Gastroesophageal sphincter (tissue), 3 donors: ENCODE data around the gene TSHR.

Source experiments
- POLR2A ChIP-seq, 2 donors: fragments of 450-650 bp; IDR thresholded peaks; one replicate each; pipeline ENCODE4 v1.6.1; 2017; ENCODE audit warnings: antibody characterized with exemption in 2 of 2, mild to moderate bottlenecking in 2 of 2, moderate library complexity in 1 of 2
- POLR2AphosphoS5 ChIP-seq: sonication (generic); formaldehyde crosslinking; IDR thresholded peaks from one replicate; pipeline ENCODE4 v1.6.1; 2017; ENCODE audit warnings: antibody characterized with exemption
- TF ChIP-seq, protein P1 (sequence below), 4 experiments: fragments of 200-600 bp in 2 of 4; fragments of 450-650 bp in 2 of 4; sonication (generic) in 1 of 4; IDR thresholded peaks; one replicate each; pipeline ENCODE4 v1.5.1; 2017 to 2019; ENCODE audit warnings: antibody characterized with exemption in 4 of 4, mild to moderate bottlenecking in 2 of 4, moderate library complexity in 2 of 4

DNA sequence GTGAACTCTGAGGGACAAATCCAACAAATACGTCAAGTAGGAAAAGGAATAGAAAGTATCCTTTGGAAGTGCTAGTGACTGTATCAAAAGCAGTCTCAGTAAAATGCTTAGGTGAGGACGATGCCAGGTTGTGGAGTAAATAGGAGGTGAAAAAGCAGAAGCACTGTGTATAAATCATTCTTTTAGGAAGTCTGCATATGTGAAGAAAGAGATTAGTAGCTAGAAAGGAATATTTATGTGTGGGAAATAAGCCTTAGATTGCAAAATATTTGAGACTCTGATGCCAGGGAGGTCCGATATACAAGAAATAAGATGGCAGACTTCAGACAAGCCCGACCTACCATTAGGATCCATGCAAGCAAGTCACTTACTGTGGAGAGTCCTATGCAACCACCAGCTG, 21.7 kb upstream of the TSHR start:
- TF ChIP-seq POLR2A (IDR thresholded peaks at IDR 0.05) (no peak), POLR2AphosphoS5 (no peak)
- TF ChIP-seq, protein P1, sequence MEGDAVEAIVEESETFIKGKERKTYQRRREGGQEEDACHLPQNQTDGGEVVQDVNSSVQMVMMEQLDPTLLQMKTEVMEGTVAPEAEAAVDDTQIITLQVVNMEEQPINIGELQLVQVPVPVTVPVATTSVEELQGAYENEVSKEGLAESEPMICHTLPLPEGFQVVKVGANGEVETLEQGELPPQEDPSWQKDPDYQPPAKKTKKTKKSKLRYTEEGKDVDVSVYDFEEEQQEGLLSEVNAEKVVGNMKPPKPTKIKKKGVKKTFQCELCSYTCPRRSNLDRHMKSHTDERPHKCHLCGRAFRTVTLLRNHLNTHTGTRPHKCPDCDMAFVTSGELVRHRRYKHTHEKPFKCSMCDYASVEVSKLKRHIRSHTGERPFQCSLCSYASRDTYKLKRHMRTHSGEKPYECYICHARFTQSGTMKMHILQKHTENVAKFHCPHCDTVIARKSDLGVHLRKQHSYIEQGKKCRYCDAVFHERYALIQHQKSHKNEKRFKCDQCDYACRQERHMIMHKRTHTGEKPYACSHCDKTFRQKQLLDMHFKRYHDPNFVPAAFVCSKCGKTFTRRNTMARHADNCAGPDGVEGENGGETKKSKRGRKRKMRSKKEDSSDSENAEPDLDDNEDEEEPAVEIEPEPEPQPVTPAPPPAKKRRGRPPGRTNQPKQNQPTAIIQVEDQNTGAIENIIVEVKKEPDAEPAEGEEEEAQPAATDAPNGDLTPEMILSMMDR (IDR thresholded peaks at IDR 0.05): no peak
